ENCODE measurements around the gene CCDC117. TPM values are rescaled to one million over a fixed set of nuclear protein-coding genes. Genes with fewer than 3 reads are reported as not detected.

The CCDC117 gene, protein sequence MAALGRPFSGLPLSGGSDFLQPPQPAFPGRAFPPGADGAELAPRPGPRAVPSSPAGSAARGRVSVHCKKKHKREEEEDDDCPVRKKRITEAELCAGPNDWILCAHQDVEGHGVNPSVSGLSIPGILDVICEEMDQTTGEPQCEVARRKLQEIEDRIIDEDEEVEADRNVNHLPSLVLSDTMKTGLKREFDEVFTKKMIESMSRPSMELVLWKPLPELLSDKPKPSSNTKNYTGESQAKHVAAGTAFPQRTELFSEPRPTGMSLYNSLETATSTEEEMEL
- 10 to 100 TPM; 15.3 to 24.4 (median 18.0) TPM for total RNA-seq
- long read RNA-seq, partial matches to known transcripts: 1 of 5 reads
- long read RNA-seq, other reads (novel, unspliced or antisense): 2 of 5 reads

DNA sequence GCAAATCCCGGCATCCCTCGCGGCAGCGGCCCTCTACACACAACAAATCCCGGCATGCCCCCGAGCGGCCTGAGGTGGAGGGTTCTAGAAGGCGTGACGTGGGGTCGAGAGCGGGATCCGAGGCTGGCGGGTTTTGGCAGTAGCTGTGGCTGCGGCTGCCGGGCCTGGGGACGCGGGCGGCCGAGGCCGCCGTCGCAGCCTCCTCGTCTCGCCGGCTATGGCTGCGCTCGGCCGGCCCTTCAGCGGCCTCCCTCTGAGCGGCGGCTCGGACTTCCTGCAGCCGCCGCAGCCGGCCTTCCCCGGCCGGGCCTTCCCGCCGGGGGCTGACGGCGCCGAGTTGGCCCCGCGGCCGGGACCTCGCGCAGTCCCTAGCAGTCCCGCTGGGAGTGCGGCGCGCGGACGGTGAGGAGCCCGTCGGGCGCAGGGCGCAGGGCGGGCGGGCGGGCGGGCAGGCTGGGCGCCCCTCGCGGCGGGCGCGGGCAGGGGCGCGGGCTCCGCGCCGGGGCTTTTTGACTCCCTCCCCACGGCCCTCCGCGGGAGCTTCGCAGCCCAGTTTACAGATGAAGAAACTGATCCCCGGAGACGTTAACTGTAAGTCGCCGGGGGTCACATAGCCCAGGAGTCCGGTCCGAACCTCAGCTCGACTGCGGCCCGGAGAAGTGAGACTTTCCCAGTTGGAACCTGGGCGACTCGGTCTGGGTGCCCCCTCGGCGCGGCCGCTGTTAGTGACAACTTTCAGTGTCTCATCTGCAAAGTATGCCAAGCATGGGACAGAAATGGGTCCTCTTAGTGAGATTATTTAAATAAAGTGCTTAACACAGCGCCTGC is at the start of gene CCDC117:
Gene CCDC117 (plus strand): TSS at position 63 of the 828 bp plus-strand sequence. CDS start 155 bp downstream, at position 218.
- H3K27me3 ChIP-seq: no peaks in the 10 kb centered on the region
- DNase-seq: peak; percentile 98
- WGBS (ENCODE audit: insufficient coverage, low coverage, low lambda C conversion rate, missing lambda C conversion rate): 0% methylated on average over 12 of the region's 92 CpGs
- peak within 1 kb of the TSS; percentile 57 to 74 (median 63) for H3K4me3 ChIP-seq
- peaks cover 0 to 3% (median under 1%) of the 10 kb centered on the region in 4 donors for H3K36me3 ChIP-seq
- no peaks in the 10 kb centered on the region for H3K9me3 ChIP-seq
- ATAC-seq: peak; percentile 90 to 97 (median 94)
- peak; percentile 82 for TF ChIP-seq POLR2A (IDR thresholded peaks at IDR 0.05)
- TF ChIP-seq, protein P1, sequence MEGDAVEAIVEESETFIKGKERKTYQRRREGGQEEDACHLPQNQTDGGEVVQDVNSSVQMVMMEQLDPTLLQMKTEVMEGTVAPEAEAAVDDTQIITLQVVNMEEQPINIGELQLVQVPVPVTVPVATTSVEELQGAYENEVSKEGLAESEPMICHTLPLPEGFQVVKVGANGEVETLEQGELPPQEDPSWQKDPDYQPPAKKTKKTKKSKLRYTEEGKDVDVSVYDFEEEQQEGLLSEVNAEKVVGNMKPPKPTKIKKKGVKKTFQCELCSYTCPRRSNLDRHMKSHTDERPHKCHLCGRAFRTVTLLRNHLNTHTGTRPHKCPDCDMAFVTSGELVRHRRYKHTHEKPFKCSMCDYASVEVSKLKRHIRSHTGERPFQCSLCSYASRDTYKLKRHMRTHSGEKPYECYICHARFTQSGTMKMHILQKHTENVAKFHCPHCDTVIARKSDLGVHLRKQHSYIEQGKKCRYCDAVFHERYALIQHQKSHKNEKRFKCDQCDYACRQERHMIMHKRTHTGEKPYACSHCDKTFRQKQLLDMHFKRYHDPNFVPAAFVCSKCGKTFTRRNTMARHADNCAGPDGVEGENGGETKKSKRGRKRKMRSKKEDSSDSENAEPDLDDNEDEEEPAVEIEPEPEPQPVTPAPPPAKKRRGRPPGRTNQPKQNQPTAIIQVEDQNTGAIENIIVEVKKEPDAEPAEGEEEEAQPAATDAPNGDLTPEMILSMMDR (IDR thresholded peaks at IDR 0.05): peak in 3 of 4 donors; percentile 8 to 54 (median 52)
- peaks cover 0 to 20% (median 0%) of the 10 kb centered on the region in 4 donors for H3K4me1 ChIP-seq
- intact Hi-C loops (cut with DNase I): no loop called here
- H3K27ac ChIP-seq: peak within 1 kb of the TSS; percentile 99 to 100 (median 100)

DNA sequence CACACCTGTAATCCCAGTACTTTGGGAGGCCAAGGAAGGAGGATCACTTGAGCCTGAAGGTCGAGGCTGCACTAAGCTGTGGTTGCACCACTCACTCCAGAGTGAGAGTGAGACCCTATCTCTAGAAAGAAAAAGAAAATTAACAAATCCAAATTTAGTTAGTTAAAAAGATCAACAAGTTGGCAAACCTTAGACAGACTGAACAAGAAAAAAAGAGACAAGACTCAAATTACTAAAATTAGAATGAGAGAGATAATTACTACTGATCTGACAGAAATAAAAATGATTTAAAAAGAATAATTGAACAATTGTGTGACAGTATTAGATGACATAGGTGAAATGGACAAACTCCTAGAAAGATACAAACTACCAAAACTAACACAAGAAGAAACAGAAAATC is 44.5 kb upstream of the CCDC117 start:
- Histone ChIP-seq H3K27me3 (no peaks in the 10 kb centered on the region), H3K4me1 (no peaks in the 10 kb centered on the region), H3K4me3 (no peak overlapping the region), H3K9me3 (no peaks in the 10 kb centered on the region), H3K36me3 (no peaks in the 10 kb centered on the region), H3K27ac (no peak overlapping the region)
- DNase-seq (no peak), ATAC-seq (no peak)
- intact Hi-C loops (cut with DNase I): no loop called here
- 94% methylated on average over 1 of the region's 1 CpG for WGBS (ENCODE audit: insufficient coverage, low coverage, low lambda C conversion rate, missing lambda C conversion rate)
- TF ChIP-seq, protein P1 (IDR thresholded peaks at IDR 0.05): no peak
- TF ChIP-seq POLR2A (IDR thresholded peaks at IDR 0.05): no peak

DNA sequence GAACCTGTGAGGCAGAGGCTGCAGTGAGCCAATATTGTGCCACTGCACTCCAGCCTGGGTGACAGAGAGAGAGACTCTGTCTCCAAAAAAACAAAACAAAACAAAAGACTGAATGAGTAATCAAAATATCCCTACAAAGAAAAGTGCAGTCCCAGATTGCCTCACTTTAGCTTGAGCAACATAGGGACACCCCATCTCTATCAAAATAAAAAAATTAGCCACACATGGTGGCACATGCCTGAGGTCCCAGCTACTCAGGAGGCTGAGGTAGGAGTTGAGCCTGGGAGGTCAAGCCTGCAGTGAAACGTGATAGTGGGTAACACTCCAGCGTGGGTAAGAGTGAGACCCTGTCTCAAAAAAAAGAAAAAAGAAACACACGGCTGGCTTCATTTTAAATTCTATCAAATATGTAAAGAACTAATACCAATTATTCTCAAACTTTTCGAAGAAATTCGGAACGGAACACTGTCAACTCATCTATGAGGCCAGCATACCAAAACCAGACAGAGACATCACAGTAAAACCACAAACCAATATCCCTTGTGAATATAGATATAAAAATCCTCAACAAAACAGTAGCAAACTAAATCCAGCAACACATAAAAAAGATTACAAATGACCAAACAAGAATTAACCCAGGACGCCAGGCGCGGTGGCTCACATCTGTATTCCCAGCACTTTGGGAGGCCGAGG is 43.7 kb upstream of the CCDC117 start:
- H3K4me3 ChIP-seq: no peak overlapping the region
- H3K4me1 ChIP-seq: no peaks in the 10 kb centered on the region
- 95% methylated on average over 10 of the region's 10 CpGs for WGBS (ENCODE audit: insufficient coverage, low coverage, low lambda C conversion rate, missing lambda C conversion rate)
- H3K27ac ChIP-seq: no peak overlapping the region
- H3K27me3 ChIP-seq: no peaks in the 10 kb centered on the region
- intact Hi-C loops (cut with DNase I): no loop called here
- TF ChIP-seq, protein P1 (IDR thresholded peaks at IDR 0.05): no peak
- TF ChIP-seq POLR2A (IDR thresholded peaks at IDR 0.05): no peak
- DNase-seq: no peak
- H3K9me3 ChIP-seq: no peaks in the 10 kb centered on the region
- no peak for ATAC-seq
- no peaks in the 10 kb centered on the region for H3K36me3 ChIP-seq

DNA sequence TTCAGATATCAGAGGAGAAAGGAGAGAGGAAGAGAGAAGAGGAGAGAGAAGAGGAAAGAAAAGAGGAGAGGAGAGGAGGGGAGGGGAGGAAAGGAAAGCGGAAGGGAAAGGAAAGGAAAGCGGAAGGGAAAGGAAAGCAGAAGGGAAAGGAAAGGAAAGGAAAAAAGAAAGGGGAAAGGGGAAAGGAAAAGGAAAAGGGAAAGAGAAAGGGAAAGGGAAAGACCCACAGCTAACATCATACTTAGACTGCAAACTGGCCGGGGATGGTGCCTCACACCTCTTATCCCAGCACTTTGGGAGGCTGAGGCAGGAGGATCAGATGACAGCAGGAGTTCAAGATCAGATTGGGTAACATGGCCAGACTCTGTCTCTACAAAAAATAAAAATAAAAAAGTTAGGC is 42.3 kb upstream of the CCDC117 start:
- Histone ChIP-seq H3K27me3 (no peaks in the 10 kb centered on the region), H3K4me1 (no peaks in the 10 kb centered on the region), H3K27ac (no peak overlapping the region), H3K36me3 (no peaks in the 10 kb centered on the region), H3K4me3 (no peak overlapping the region), H3K9me3 (no peaks in the 10 kb centered on the region)
- WGBS (ENCODE audit: insufficient coverage, low coverage, low lambda C conversion rate, missing lambda C conversion rate): 63% methylated on average over 3 of the region's 3 CpGs
- DNase-seq (no peak), ATAC-seq (no peak)
- TF ChIP-seq POLR2A (IDR thresholded peaks at IDR 0.05): no peak
- TF ChIP-seq, protein P1 (IDR thresholded peaks at IDR 0.05): no peak
- intact Hi-C loops (cut with DNase I): no loop called here

All from right lobe of liver (tissue), 6 donors.